A549 (cell line): Measurements from ENCODE around the gene ACBD5.

Experiments used
- BHLHE40 ChIP-seq: IDR thresholded peaks from 2 replicates; pipeline ENCODE4 v1.6.1; 2012; ENCODE audit warnings: low read depth, low read length, inconsistent platforms
- MYC ChIP-seq: IDR thresholded peaks from 2 replicates; pipeline ENCODE4 v1.6.1; 2012; ENCODE audit warnings: mild to moderate bottlenecking, inconsistent platforms, low read length, improper control_type of control experiment, borderline replicate concordance
- RAD21 ChIP-seq, 2 experiments: fragments of >200 bp in 1 of 2; sonication (Bioruptor Twin) in 1 of 2; formaldehyde crosslinking in 1 of 2; IDR thresholded peaks in 1 of 2; conservative IDR thresholded peaks in 1 of 2; 2 replicates in 1 of 2; 3 replicates in 1 of 2; pipeline ENCODE4 v1.6.1; 2012 to 2018; ENCODE audit warnings: inconsistent platforms in 1 of 2
- TF ChIP-seq, protein P1 (sequence below): fragments of >200 bp; sonication (Bioruptor Twin); formaldehyde crosslinking; IDR thresholded peaks from 3 replicates; pipeline ENCODE4 v1.5.1; 2016

DNA sequence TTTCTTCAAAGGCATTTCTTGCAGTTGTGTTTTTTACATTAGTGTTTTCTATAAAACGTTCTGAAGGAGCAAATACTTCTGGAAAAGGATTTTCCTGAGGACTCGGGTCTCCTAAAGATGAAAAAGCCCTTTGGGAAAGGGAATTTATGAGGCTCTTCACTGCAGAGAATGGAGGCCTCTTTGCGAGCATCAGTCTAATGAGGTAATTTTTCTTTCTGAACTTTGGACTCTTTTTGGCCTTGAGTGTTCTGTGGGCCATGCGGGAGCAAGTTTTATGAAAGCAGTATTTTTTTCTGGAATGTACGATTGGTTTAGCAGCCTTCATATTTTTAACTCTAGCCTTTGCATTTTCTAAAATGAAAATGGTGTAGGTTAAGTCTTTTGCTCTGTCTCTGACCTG is 6.4 kb upstream of the ACBD5 start:
- TF ChIP-seq RAD21 (conservative IDR thresholded peaks at IDR 0.05 in 1 of 2, IDR thresholded peaks at IDR 0.05 in 1 of 2) (no peak), MYC (no peak), BHLHE40 (no peak)
- TF ChIP-seq, protein P1, sequence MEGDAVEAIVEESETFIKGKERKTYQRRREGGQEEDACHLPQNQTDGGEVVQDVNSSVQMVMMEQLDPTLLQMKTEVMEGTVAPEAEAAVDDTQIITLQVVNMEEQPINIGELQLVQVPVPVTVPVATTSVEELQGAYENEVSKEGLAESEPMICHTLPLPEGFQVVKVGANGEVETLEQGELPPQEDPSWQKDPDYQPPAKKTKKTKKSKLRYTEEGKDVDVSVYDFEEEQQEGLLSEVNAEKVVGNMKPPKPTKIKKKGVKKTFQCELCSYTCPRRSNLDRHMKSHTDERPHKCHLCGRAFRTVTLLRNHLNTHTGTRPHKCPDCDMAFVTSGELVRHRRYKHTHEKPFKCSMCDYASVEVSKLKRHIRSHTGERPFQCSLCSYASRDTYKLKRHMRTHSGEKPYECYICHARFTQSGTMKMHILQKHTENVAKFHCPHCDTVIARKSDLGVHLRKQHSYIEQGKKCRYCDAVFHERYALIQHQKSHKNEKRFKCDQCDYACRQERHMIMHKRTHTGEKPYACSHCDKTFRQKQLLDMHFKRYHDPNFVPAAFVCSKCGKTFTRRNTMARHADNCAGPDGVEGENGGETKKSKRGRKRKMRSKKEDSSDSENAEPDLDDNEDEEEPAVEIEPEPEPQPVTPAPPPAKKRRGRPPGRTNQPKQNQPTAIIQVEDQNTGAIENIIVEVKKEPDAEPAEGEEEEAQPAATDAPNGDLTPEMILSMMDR = no peak
